ENCODE results near the gene SPI1.
A peak's percentile ranks its signal among the peaks of the same experiment; 100 is the strongest.

The SPI1 gene

GRCh38 chr11:47400768-47401279, 22.5 kb upstream of the SPI1 start:
- no peaks in the 10 kb centered on the region for H3K79me1 ChIP-seq (replicated peaks; ENCODE audit: low read length, poor library complexity, severe bottlenecking)
- H2BK120ac ChIP-seq (ENCODE audit: low read depth, low read length), result no peak overlapping the region
- no peaks in the 10 kb centered on the region for H3K36me3 ChIP-seq (ENCODE audit: control insufficient read depth in 1 of 2, insufficient read depth in 2 of 2, low read depth in 1 of 2, low read length in 2 of 2)
- H2BK15ac ChIP-seq (ENCODE audit: low read depth, poor library complexity, severe bottlenecking), result no peak overlapping the region
- 16% methylated on average over 6 of the region's 8 CpGs for WGBS
- H2AFZ ChIP-seq (ENCODE audit: low read depth, low read length), result no peak overlapping the region
- no peak overlapping the region for H3K23ac ChIP-seq (ENCODE audit: low read length in 2 of 2)
- H4K91ac ChIP-seq (ENCODE audit: low read length), result no peak overlapping the region
- H2AK5ac ChIP-seq (ENCODE audit: low read length, severe bottlenecking), result no peak overlapping the region
- H3K4ac ChIP-seq (ENCODE audit: low read depth in 1 of 2, low read length in 2 of 2), result no peak overlapping the region
- H2BK12ac ChIP-seq (ENCODE audit: low read length in 2 of 2), result no peak overlapping the region
- no peak overlapping the region for H3K14ac ChIP-seq (ENCODE audit: low read length in 2 of 2)
- no peaks in the 10 kb centered on the region for H3K27me3 ChIP-seq (ENCODE audit: control insufficient read depth in 1 of 2, insufficient read depth in 1 of 2, low read length in 2 of 2)
- H4K8ac ChIP-seq (ENCODE audit: low read length), result no peak overlapping the region
- H3K4me2 ChIP-seq (ENCODE audit: low read length, poor library complexity, severe bottlenecking), result peak overlapping the region; percentile 62
- H3K4me3 ChIP-seq (ENCODE audit: insufficient read depth in 1 of 2, low read depth in 1 of 2, low read length in 2 of 2), result peak overlapping the region in 1 of 2 experiments; percentile 64
- peak; percentile 32 for DNase-seq
- no peak overlapping the region for H3K18ac ChIP-seq (ENCODE audit: low read depth in 1 of 2, low read length in 2 of 2)
- H2BK5ac ChIP-seq (ENCODE audit: low read depth, low read length, poor library complexity, severe bottlenecking), result no peak overlapping the region
- peak overlapping the region; percentile 74 for H3K9ac ChIP-seq (ENCODE audit: low read length)
- peaks cover 21% of the 10 kb centered on the region for H3K4me1 ChIP-seq (ENCODE audit: control insufficient read depth, insufficient read depth, low read depth, low read length)
- H3K9me3 ChIP-seq (ENCODE audit: control insufficient read depth, low read length), result no peaks in the 10 kb centered on the region
- peak overlapping the region; percentile 93 for H3K27ac ChIP-seq (ENCODE audit: low read length, poor library complexity, severe bottlenecking)

GRCh38 chr11:47399860-47400767, 21.8 kb upstream of the SPI1 start:
- H3K9me3 ChIP-seq (ENCODE audit: control insufficient read depth, low read length), result no peaks in the 10 kb centered on the region
- no peaks in the 10 kb centered on the region for H3K27me3 ChIP-seq (ENCODE audit: control insufficient read depth in 1 of 2, insufficient read depth in 1 of 2, low read length in 2 of 2)
- peak overlapping the region; percentile 77 to 93 for H3K18ac ChIP-seq (ENCODE audit: low read depth in 1 of 2, low read length in 2 of 2)
- peak overlapping the region in 1 of 2 experiments; percentile 96 for H3K14ac ChIP-seq (ENCODE audit: low read length in 2 of 2)
- H2BK5ac ChIP-seq (ENCODE audit: low read depth, low read length, poor library complexity, severe bottlenecking), result peak overlapping the region; percentile 15
- H3K4me1 ChIP-seq (ENCODE audit: control insufficient read depth, insufficient read depth, low read depth, low read length), result peaks cover 26% of the 10 kb centered on the region
- H2AFZ ChIP-seq (ENCODE audit: low read depth, low read length), result peak overlapping the region; percentile 67
- H3K36me3 ChIP-seq (ENCODE audit: control insufficient read depth in 1 of 2, insufficient read depth in 2 of 2, low read depth in 1 of 2, low read length in 2 of 2), result no peaks in the 10 kb centered on the region
- peak overlapping the region; percentile 56 to 74 for H3K4me3 ChIP-seq (ENCODE audit: insufficient read depth in 1 of 2, low read depth in 1 of 2, low read length in 2 of 2)
- peak overlapping the region; percentile 11 to 60 for H2BK12ac ChIP-seq (ENCODE audit: low read length in 2 of 2)
- peak overlapping the region; percentile 72 for H4K91ac ChIP-seq (ENCODE audit: low read length)
- DNase-seq, result no peak
- H4K8ac ChIP-seq (ENCODE audit: low read length), result peak overlapping the region; percentile 89
- peak overlapping the region in 1 of 2 experiments; percentile 85 for H3K4ac ChIP-seq (ENCODE audit: low read depth in 1 of 2, low read length in 2 of 2)
- H3K4me2 ChIP-seq (ENCODE audit: low read length, poor library complexity, severe bottlenecking), result peak overlapping the region; percentile 91
- H2BK15ac ChIP-seq (ENCODE audit: low read depth, poor library complexity, severe bottlenecking), result peak overlapping the region; percentile 80
- no peak overlapping the region for H3K23ac ChIP-seq (ENCODE audit: low read length in 2 of 2)
- H3K79me1 ChIP-seq (replicated peaks; ENCODE audit: low read length, poor library complexity, severe bottlenecking), result no peaks in the 10 kb centered on the region
- WGBS, result 15% methylated on average over 15 of the region's 47 CpGs
- peak overlapping the region; percentile 78 for H3K9ac ChIP-seq (ENCODE audit: low read length)
- peak overlapping the region; percentile 76 for H2BK120ac ChIP-seq (ENCODE audit: low read depth, low read length)
- peak overlapping the region; percentile 6 for H2AK5ac ChIP-seq (ENCODE audit: low read length, severe bottlenecking)
- peak overlapping the region; percentile 93 for H3K27ac ChIP-seq (ENCODE audit: low read length, poor library complexity, severe bottlenecking)

GRCh38 chr11:47398551-47398950, 20.2 kb upstream of the SPI1 start:
- no peaks in the 10 kb centered on the region for H3K9me3 ChIP-seq (ENCODE audit: control insufficient read depth, low read length)
- WGBS, result 94% methylated on average over 1 of the region's 1 CpG
- H2BK15ac ChIP-seq (ENCODE audit: low read depth, poor library complexity, severe bottlenecking), result no peak overlapping the region

GRCh38 chr11:47398011-47398410, 19.7 kb upstream of the SPI1 start:
- Histone ChIP-seq H2AFZ (ENCODE audit: low read depth, low read length) (no peak overlapping the region), H4K8ac (ENCODE audit: low read length) (no peak overlapping the region), H2AK5ac (ENCODE audit: low read length, severe bottlenecking) (peak overlapping the region; percentile 22), H3K4me3 (ENCODE audit: insufficient read depth in 1 of 2, low read depth in 1 of 2, low read length in 2 of 2) (no peak overlapping the region), H3K4me2 (ENCODE audit: low read length, poor library complexity, severe bottlenecking) (no peak overlapping the region), H3K36me3 (ENCODE audit: control insufficient read depth in 1 of 2, insufficient read depth in 2 of 2, low read depth in 1 of 2, low read length in 2 of 2) (no peaks in the 10 kb centered on the region), H2BK15ac (ENCODE audit: low read depth, poor library complexity, severe bottlenecking) (no peak overlapping the region), H3K9ac (ENCODE audit: low read length) (no peak overlapping the region), H2BK5ac (ENCODE audit: low read depth, low read length, poor library complexity, severe bottlenecking) (no peak overlapping the region), H3K4ac (ENCODE audit: low read depth in 1 of 2, low read length in 2 of 2) (no peak overlapping the region), H3K18ac (ENCODE audit: low read depth in 1 of 2, low read length in 2 of 2) (no peak overlapping the region), H3K14ac (ENCODE audit: low read length in 2 of 2) (no peak overlapping the region), H3K27ac (ENCODE audit: low read length, poor library complexity, severe bottlenecking) (no peak overlapping the region), H4K91ac (ENCODE audit: low read length) (no peak overlapping the region), H3K23ac (ENCODE audit: low read length in 2 of 2) (no peak overlapping the region), H2BK120ac (ENCODE audit: low read depth, low read length) (no peak overlapping the region), H3K27me3 (ENCODE audit: control insufficient read depth in 1 of 2, insufficient read depth in 1 of 2, low read length in 2 of 2) (no peaks in the 10 kb centered on the region), H3K79me1 (replicated peaks; ENCODE audit: low read length, poor library complexity, severe bottlenecking) (no peaks in the 10 kb centered on the region), H3K9me3 (ENCODE audit: control insufficient read depth, low read length) (no peaks in the 10 kb centered on the region), H2BK12ac (ENCODE audit: low read length in 2 of 2) (no peak overlapping the region), H3K4me1 (ENCODE audit: control insufficient read depth, insufficient read depth, low read depth, low read length) (peaks cover 43% of the 10 kb centered on the region)
- DNase-seq, result no peak
- WGBS, result 90% methylated on average over 3 of the region's 3 CpGs

More at GRCh38 chr11:47398551-47398950, 20.2 kb upstream of the SPI1 start:
- H3K79me1 ChIP-seq (replicated peaks; ENCODE audit: low read length, poor library complexity, severe bottlenecking), result no peaks in the 10 kb centered on the region
- H3K4me3 ChIP-seq (ENCODE audit: insufficient read depth in 1 of 2, low read depth in 1 of 2, low read length in 2 of 2), result no peak overlapping the region
- H2BK5ac ChIP-seq (ENCODE audit: low read depth, low read length, poor library complexity, severe bottlenecking), result no peak overlapping the region
- no peak overlapping the region for H3K9ac ChIP-seq (ENCODE audit: low read length)
- H3K27me3 ChIP-seq (ENCODE audit: control insufficient read depth in 1 of 2, insufficient read depth in 1 of 2, low read length in 2 of 2), result no peaks in the 10 kb centered on the region
- H3K36me3 ChIP-seq (ENCODE audit: control insufficient read depth in 1 of 2, insufficient read depth in 2 of 2, low read depth in 1 of 2, low read length in 2 of 2), result no peaks in the 10 kb centered on the region
- no peak overlapping the region for H2BK12ac ChIP-seq (ENCODE audit: low read length in 2 of 2)
- peaks cover 38% of the 10 kb centered on the region for H3K4me1 ChIP-seq (ENCODE audit: control insufficient read depth, insufficient read depth, low read depth, low read length)
- H2BK120ac ChIP-seq (ENCODE audit: low read depth, low read length), result no peak overlapping the region
- H4K8ac ChIP-seq (ENCODE audit: low read length), result no peak overlapping the region
- DNase-seq, result no peak
- no peak overlapping the region for H3K14ac ChIP-seq (ENCODE audit: low read length in 2 of 2)
- no peak overlapping the region for H2AFZ ChIP-seq (ENCODE audit: low read depth, low read length)
- H3K18ac ChIP-seq (ENCODE audit: low read depth in 1 of 2, low read length in 2 of 2), result no peak overlapping the region
- H4K91ac ChIP-seq (ENCODE audit: low read length), result peak overlapping the region; percentile 11
- H3K27ac ChIP-seq (ENCODE audit: low read length, poor library complexity, severe bottlenecking), result no peak overlapping the region
- H3K4ac ChIP-seq (ENCODE audit: low read depth in 1 of 2, low read length in 2 of 2), result no peak overlapping the region
- H3K23ac ChIP-seq (ENCODE audit: low read length in 2 of 2), result no peak overlapping the region
- H2AK5ac ChIP-seq (ENCODE audit: low read length, severe bottlenecking), result no peak overlapping the region
- H3K4me2 ChIP-seq (ENCODE audit: low read length, poor library complexity, severe bottlenecking), result no peak overlapping the region
